ENCODE measurements around the gene USP10. TPM values are rescaled to one million over a fixed set of nuclear protein-coding genes. Genes with fewer than 3 reads are reported as not detected.

Gene USP10
- total and polyA plus RNA-seq, 4 donors, result 18.5 to 77.5 (median 63.0) TPM

GRCh38 chr16:84816023-84816422, 116.2 kb downstream of the USP10 start:
- DNase-seq (no peak), ATAC-seq (ENCODE audit: insufficient read depth, low FRiP score) (no peak)
- no peak overlapping the region for H3K27ac ChIP-seq (ENCODE audit: low read depth in 1 of 2, low read length in 1 of 2)
- peaks cover 0 to 4% (median 0%) of the 10 kb centered on the region in 3 donors for H3K27me3 ChIP-seq (ENCODE audit: control insufficient read depth in 3 of 3, insufficient read depth in 3 of 3, low read length in 2 of 3)
- H3K9ac ChIP-seq (ENCODE audit: insufficient read depth in 1 of 2, low read length in 2 of 2), result no peak overlapping the region
- H3K4me1 ChIP-seq (ENCODE audit: control insufficient read depth in 5 of 5, insufficient read depth in 5 of 5, low read length in 5 of 5), result peaks cover 0 to 6% (median 2%) of the 10 kb centered on the region in 5 donors
- no peaks in the 10 kb centered on the region for H3K36me3 ChIP-seq (ENCODE audit: control insufficient read depth in 4 of 4, insufficient read depth in 4 of 4, low read length in 4 of 4)
- no peak overlapping the region for H3K4me3 ChIP-seq
- no peak for TF ChIP-seq CTCF (IDR thresholded peaks at IDR 0.05; ENCODE audit: control extremely low read depth, extremely low read depth)
- H3K9me3 ChIP-seq (ENCODE audit: control insufficient read depth in 4 of 4, insufficient read depth in 3 of 4, low read length in 3 of 4), result no peaks in the 10 kb centered on the region
- 81 to 86% methylated on average over 7 of the region's 7 CpGs for WGBS, 2 donors

DNA sequence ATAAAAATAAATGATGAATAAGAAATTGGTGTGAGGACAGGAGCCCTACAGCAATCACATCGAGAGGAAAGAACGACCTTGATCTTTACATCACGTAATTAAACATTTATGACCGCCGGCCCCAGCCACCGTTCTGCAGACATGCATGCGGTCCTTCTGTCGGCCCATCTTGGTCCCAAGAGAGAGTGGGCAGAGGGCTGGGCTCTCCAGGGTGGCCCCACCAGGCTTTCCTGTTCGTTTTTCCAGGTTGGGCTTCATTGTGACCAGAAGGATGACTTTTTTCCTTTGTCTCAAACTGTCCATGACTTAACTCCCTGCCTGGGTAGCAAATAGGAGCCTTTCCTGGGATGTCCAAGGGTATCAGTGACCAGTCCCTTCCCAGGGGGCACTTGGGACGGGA, 116.7 kb downstream of the USP10 start:
- 84 to 87% methylated on average over 10 of the region's 10 CpGs for WGBS, 2 donors
- Histone ChIP-seq H3K36me3 (ENCODE audit: control insufficient read depth in 4 of 4, insufficient read depth in 4 of 4, low read length in 4 of 4) (no peaks in the 10 kb centered on the region), H3K9me3 (ENCODE audit: control insufficient read depth in 4 of 4, insufficient read depth in 3 of 4, low read length in 3 of 4) (no peaks in the 10 kb centered on the region), H3K9ac (ENCODE audit: insufficient read depth in 1 of 2, low read length in 2 of 2) (no peak overlapping the region), H3K27ac (ENCODE audit: low read depth in 1 of 2, low read length in 1 of 2) (no peak overlapping the region), H3K27me3 (ENCODE audit: control insufficient read depth in 3 of 3, insufficient read depth in 3 of 3, low read length in 2 of 3) (peaks cover 0 to 2% (median 0%) of the 10 kb centered on the region in 3 donors), H3K4me1 (ENCODE audit: control insufficient read depth in 5 of 5, insufficient read depth in 5 of 5, low read length in 5 of 5) (peaks cover 0 to 6% (median 0%) of the 10 kb centered on the region in 5 donors), H3K4me3 (no peak overlapping the region)
- ATAC-seq (ENCODE audit: insufficient read depth, low FRiP score) (no peak), DNase-seq (no peak)
- no peak for TF ChIP-seq CTCF (IDR thresholded peaks at IDR 0.05; ENCODE audit: control extremely low read depth, extremely low read depth)

GRCh38 chr16:84817206-84817605, 117.4 kb downstream of the USP10 start:
- 87 to 90% methylated on average over 10 of the region's 10 CpGs for WGBS, 2 donors
- Histone ChIP-seq H3K9me3 (ENCODE audit: control insufficient read depth in 4 of 4, insufficient read depth in 3 of 4, low read length in 3 of 4) (no peaks in the 10 kb centered on the region), H3K9ac (ENCODE audit: insufficient read depth in 1 of 2, low read length in 2 of 2) (no peak overlapping the region), H3K36me3 (ENCODE audit: control insufficient read depth in 4 of 4, insufficient read depth in 4 of 4, low read length in 4 of 4) (no peaks in the 10 kb centered on the region), H3K27ac (ENCODE audit: low read depth in 1 of 2, low read length in 1 of 2) (no peak overlapping the region), H3K4me3 (no peak overlapping the region), H3K27me3 (ENCODE audit: control insufficient read depth in 3 of 3, insufficient read depth in 3 of 3, low read length in 2 of 3) (no peaks in the 10 kb centered on the region), H3K4me1 (ENCODE audit: control insufficient read depth in 5 of 5, insufficient read depth in 5 of 5, low read length in 5 of 5) (peaks cover 0 to 6% (median 0%) of the 10 kb centered on the region in 5 donors)
- ATAC-seq (ENCODE audit: insufficient read depth, low FRiP score) (no peak), DNase-seq (no peak)
- no peak for TF ChIP-seq CTCF (IDR thresholded peaks at IDR 0.05; ENCODE audit: control extremely low read depth, extremely low read depth)

DNA sequence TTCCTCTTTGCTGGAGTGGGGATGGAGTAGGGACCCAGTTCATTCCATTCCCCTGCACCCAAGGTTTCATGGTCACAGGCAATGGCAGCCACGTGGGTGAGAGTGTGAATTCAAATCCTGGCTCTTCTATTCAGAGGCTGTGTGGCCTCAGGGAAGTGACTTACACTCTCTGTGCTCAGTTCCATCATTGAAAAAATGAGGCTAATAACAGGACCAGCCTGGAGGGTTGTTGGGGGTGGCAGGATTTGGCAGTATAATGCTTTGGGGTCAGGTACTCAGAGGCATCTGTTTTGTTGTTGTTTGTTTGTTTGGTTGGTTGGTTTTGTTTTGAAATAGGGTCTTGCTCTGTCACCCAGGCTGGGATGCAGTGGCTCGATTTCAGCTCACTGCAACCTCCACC, 117.8 kb downstream of the USP10 start:
- Histone ChIP-seq H3K4me3 (no peak overlapping the region), H3K36me3 (ENCODE audit: control insufficient read depth in 4 of 4, insufficient read depth in 4 of 4, low read length in 4 of 4) (no peaks in the 10 kb centered on the region), H3K27ac (ENCODE audit: low read depth in 1 of 2, low read length in 1 of 2) (no peak overlapping the region), H3K4me1 (ENCODE audit: control insufficient read depth in 5 of 5, insufficient read depth in 5 of 5, low read length in 5 of 5) (peaks cover 0 to 6% (median 0%) of the 10 kb centered on the region in 5 donors), H3K9ac (ENCODE audit: insufficient read depth in 1 of 2, low read length in 2 of 2) (no peak overlapping the region), H3K27me3 (ENCODE audit: control insufficient read depth in 3 of 3, insufficient read depth in 3 of 3, low read length in 2 of 3) (no peaks in the 10 kb centered on the region), H3K9me3 (ENCODE audit: control insufficient read depth in 4 of 4, insufficient read depth in 3 of 4, low read length in 3 of 4) (no peaks in the 10 kb centered on the region)
- no peak for TF ChIP-seq CTCF (IDR thresholded peaks at IDR 0.05; ENCODE audit: control extremely low read depth, extremely low read depth)
- no peak for ATAC-seq (ENCODE audit: insufficient read depth, low FRiP score)
- DNase-seq, result no peak
- WGBS, 2 donors, result 73 to 77% methylated on average over 2 of the region's 2 CpGs
